Ovary (tissue), 3 donors: ENCODE measurements around the gene ZSWIM8.

ENCODE experiments used
- POLR2A ChIP-seq: fragments of 450-650 bp; IDR thresholded peaks from one replicate; pipeline ENCODE4 v1.6.1; 2017; ENCODE audit warnings: antibody characterized with exemption, mild to moderate bottlenecking, moderate library complexity
- TF ChIP-seq, protein P1 (sequence below), 3 donors: fragments of 450-650 bp in 2 of 3; fragments of 200-600 bp in 1 of 3; IDR thresholded peaks; one replicate each; pipeline versions ENCODE4 v1.5.1 to v1.8.0; 2016 to 2022; ENCODE audit warnings: antibody characterized with exemption in 3 of 3, mild to moderate bottlenecking in 1 of 3
- donor health status: DM: no; HTN: no; CAD: no.

DNA sequence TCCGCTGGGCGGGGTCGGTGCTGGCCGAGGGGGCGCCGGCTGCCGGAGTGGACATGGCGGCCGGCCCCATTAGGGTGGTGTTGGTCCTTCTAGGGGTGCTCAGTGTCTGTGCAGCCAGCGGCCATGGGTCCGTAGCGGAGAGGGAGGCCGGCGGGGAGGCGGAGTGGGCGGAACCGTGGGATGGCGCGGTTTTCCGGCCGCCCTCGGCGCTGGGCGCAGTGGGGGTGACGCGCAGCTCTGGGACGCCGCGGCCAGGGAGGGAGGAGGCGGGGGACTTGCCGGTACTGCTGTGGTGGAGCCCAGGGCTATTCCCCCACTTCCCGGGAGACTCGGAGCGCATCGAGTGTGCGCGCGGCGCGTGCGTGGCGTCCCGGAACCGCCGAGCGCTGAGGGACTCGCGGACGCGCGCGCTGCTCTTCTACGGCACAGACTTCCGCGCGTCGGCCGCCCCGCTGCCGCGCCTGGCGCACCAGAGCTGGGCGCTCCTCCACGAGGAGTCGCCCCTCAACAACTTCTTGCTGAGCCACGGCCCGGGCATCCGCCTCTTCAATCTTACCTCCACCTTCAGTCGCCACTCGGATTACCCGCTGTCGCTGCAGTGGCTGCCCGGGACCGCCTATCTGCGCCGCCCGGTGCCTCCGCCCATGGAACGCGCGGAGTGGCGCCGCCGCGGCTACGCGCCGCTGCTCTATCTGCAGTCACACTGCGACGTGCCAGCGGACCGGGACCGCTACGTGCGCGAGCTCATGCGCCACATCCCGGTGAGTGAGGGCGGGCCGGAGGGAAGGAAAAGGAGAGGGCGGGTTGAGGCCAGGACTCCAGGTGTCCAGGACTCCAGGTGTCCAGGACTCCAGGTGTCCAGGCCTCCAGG is 12.9 kb upstream of the ZSWIM8 start:
- TF ChIP-seq POLR2A = peak; percentile 71
- TF ChIP-seq, protein P1, sequence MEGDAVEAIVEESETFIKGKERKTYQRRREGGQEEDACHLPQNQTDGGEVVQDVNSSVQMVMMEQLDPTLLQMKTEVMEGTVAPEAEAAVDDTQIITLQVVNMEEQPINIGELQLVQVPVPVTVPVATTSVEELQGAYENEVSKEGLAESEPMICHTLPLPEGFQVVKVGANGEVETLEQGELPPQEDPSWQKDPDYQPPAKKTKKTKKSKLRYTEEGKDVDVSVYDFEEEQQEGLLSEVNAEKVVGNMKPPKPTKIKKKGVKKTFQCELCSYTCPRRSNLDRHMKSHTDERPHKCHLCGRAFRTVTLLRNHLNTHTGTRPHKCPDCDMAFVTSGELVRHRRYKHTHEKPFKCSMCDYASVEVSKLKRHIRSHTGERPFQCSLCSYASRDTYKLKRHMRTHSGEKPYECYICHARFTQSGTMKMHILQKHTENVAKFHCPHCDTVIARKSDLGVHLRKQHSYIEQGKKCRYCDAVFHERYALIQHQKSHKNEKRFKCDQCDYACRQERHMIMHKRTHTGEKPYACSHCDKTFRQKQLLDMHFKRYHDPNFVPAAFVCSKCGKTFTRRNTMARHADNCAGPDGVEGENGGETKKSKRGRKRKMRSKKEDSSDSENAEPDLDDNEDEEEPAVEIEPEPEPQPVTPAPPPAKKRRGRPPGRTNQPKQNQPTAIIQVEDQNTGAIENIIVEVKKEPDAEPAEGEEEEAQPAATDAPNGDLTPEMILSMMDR (IDR thresholded peaks at IDR 0.05) = peak in 1 of 3 donors; percentile 18
